Body of pancreas (tissue), 4 donors: ENCODE measurements around the gene ZNF804B. TPM values are rescaled to one million over a fixed set of nuclear protein-coding genes. Genes with fewer than 3 reads are reported as not detected.

Experiments used
- ATAC-seq: fragments of 150-250 bp; one replicate; pipeline ENCODE4 v1.9.1; 2016
- DNase-seq, 4 donors: peaks; one replicate each; pipeline ENCODE4 v3.0.0-alpha.2; 2019
- H3K27ac ChIP-seq, 4 donors: fragments of 200-600 bp; sonication (generic); 1 replicate in 3 of 4; 2 replicates in 1 of 4; pipeline versions ENCODE4 v1.5.1 to v1.6.1; 2016 to 2019; ENCODE audit warnings: mild to moderate bottlenecking in 1 of 4, mixed read lengths in 1 of 4, moderate library complexity in 1 of 4
- H3K27me3 ChIP-seq, 2 donors: fragments of 200-600 bp; sonication (generic); one replicate each; pipeline ENCODE4 v1.6.0; 2016; ENCODE audit warnings: mild to moderate bottlenecking in 1 of 2
- H3K36me3 ChIP-seq, 2 donors: fragments of 200-600 bp; sonication (generic); replicated peaks in 1 of 2; 2 replicates each; pipeline ENCODE4 v1.5.1; 2016; ENCODE audit warnings: low read depth in 2 of 2; ENCODE audit not compliant: insufficient read depth in 1 of 2
- H3K4me1 ChIP-seq: fragments of 200-600 bp; sonication (generic); one replicate; pipeline ENCODE4 v1.6.0; 2016
- H3K4me3 ChIP-seq, 2 donors: fragments of 200-600 bp; sonication (generic); 1 replicate in 1 of 2; 2 replicates in 1 of 2; pipeline ENCODE4 v1.5.1; 2016 to 2019
- H3K9me3 ChIP-seq, 3 donors: fragments of 200-600 bp; sonication (generic); 1 replicate in 2 of 3; 2 replicates in 1 of 3; pipeline ENCODE4 v1.5.1; 2016
- POLR2A ChIP-seq, 3 donors: fragments of 450-650 bp; IDR thresholded peaks; one replicate each; pipeline ENCODE4 v1.6.1; 2016; ENCODE audit warnings: antibody characterized with exemption in 3 of 3, mild to moderate bottlenecking in 2 of 3
- WGBS, 2 donors: methylation state at CpG; one replicate each; pipeline ENCODE4 v1.1.5; 2017; 5-methylcytosine and 5-hydroxymethylcytosine counted together
- intact Hi-C: fragments of 100-400 bp; cut with DNase I; formaldehyde crosslinking; loops from one replicate; pipeline ENCODE4 v1.15.1; 2023
- total RNA-seq, 2 donors: library from RNA; depleted of rRNA; stranded (reverse); fragments of >200 nt; gene quantifications; one replicate each; pipeline ENCODE4 v1.1.0, GENCODE V29; 2016
- TF ChIP-seq, protein P1 (sequence below), 7 experiments: fragments of 450-650 bp in 4 of 7; fragments of 200-600 bp in 3 of 7; sonication (generic) in 3 of 7; IDR thresholded peaks; one replicate each; pipeline ENCODE4 v1.5.1; 2016 to 2019; ENCODE audit warnings: antibody characterized with exemption in 7 of 7

Gene ZNF804B
- total RNA-seq, 2 donors from 2014 or later, result under 0.01 to 4.9 TPM

GRCh38 chr7:88845091-88845490, 85.6 kb downstream of the ZNF804B start:
- ATAC-seq, result no peak
- no peak for TF ChIP-seq POLR2A (IDR thresholded peaks at IDR 0.05)
- TF ChIP-seq, protein P1, sequence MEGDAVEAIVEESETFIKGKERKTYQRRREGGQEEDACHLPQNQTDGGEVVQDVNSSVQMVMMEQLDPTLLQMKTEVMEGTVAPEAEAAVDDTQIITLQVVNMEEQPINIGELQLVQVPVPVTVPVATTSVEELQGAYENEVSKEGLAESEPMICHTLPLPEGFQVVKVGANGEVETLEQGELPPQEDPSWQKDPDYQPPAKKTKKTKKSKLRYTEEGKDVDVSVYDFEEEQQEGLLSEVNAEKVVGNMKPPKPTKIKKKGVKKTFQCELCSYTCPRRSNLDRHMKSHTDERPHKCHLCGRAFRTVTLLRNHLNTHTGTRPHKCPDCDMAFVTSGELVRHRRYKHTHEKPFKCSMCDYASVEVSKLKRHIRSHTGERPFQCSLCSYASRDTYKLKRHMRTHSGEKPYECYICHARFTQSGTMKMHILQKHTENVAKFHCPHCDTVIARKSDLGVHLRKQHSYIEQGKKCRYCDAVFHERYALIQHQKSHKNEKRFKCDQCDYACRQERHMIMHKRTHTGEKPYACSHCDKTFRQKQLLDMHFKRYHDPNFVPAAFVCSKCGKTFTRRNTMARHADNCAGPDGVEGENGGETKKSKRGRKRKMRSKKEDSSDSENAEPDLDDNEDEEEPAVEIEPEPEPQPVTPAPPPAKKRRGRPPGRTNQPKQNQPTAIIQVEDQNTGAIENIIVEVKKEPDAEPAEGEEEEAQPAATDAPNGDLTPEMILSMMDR (IDR thresholded peaks at IDR 0.05), result no peak

DNA sequence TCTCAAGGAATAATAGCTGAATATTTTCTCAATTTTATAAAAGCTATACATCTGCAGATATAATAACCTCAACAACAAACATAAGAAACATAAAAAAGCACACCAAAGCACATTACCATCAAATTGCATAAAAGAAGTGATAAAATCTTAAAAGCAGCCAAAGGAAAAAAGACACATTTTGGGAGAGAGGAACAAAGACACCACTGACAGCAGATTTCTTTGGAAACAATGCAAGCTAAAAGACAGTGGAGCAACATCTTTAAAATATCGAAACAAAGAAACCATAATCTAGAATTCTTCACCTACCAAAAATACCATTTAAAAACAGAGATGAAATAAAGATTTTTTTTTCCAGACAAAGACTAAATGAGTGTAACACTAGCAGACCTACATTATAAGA, 91.7 kb downstream of the ZNF804B start:
- no peak for ATAC-seq

More at GRCh38 chr7:88845091-88845490, 85.6 kb downstream of the ZNF804B start:
- no peak for DNase-seq
- no peaks in the 10 kb centered on the region for H3K4me1 ChIP-seq
- H3K27me3 ChIP-seq, result no peaks in the 10 kb centered on the region
- H3K4me3 ChIP-seq, result no peak overlapping the region
- intact Hi-C loops, result no loop called here
- no peaks in the 10 kb centered on the region for H3K9me3 ChIP-seq
- no peak overlapping the region for H3K27ac ChIP-seq
- 82 to 89% methylated on average over 12 of the region's 12 CpGs for WGBS, 2 donors
- no peaks in the 10 kb centered on the region for H3K36me3 ChIP-seq

DNA sequence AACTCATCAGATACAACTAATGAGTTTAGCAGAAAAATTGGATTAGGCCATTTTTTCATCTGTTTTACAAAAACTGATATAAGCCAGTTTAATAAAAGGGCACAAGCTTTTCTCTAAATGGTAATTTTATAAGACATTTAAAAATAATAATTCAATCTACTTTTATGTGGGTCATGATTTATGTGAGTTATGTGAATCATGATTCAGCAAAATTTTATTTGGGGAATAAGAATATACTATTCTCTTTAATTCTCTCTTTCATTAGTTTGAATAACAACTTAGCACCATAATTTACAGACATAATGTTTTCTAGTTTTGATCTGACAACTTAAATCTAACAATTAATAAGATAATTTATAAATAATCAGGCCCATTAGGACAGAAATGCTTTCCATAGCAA, 99.8 kb downstream of the ZNF804B start:
- TF ChIP-seq, protein P1 (IDR thresholded peaks at IDR 0.05), result no peak
- no peak for TF ChIP-seq POLR2A (IDR thresholded peaks at IDR 0.05)
- intact Hi-C loops, result no loop called here

More for the DNA sequence above, 91.7 kb downstream of the ZNF804B start:
- H3K27ac ChIP-seq, result no peak overlapping the region
- no peak for DNase-seq
- no peaks in the 10 kb centered on the region for H3K27me3 ChIP-seq
- intact Hi-C loops, result no loop called here
- H3K36me3 ChIP-seq, result no peaks in the 10 kb centered on the region
- TF ChIP-seq, protein P1 (IDR thresholded peaks at IDR 0.05), result no peak
- TF ChIP-seq POLR2A (IDR thresholded peaks at IDR 0.05), result no peak
- H3K4me3 ChIP-seq, result no peak overlapping the region
- H3K9me3 ChIP-seq, result no peaks in the 10 kb centered on the region
- H3K4me1 ChIP-seq, result no peaks in the 10 kb centered on the region
- 85 to 86% methylated on average over 1 of the region's 1 CpG for WGBS, 2 donors

GRCh38 chr7:88866265-88866863, 106.9 kb downstream of the ZNF804B start:
- 49 to 59% methylated on average over 2 of the region's 2 CpGs for WGBS, 2 donors
- Histone ChIP-seq H3K9me3 (no peaks in the 10 kb centered on the region), H3K27me3 (no peaks in the 10 kb centered on the region), H3K4me1 (no peaks in the 10 kb centered on the region), H3K4me3 (no peak overlapping the region), H3K36me3 (no peaks in the 10 kb centered on the region), H3K27ac (no peak overlapping the region)
- ATAC-seq (no peak), DNase-seq (no peak)
- no peak for TF ChIP-seq POLR2A (IDR thresholded peaks at IDR 0.05)
- TF ChIP-seq, protein P1 (IDR thresholded peaks at IDR 0.05), result no peak
- intact Hi-C loops, result no loop called here

More for the DNA sequence above, 99.8 kb downstream of the ZNF804B start:
- no peak overlapping the region for H3K4me3 ChIP-seq
- ATAC-seq (no peak), DNase-seq (no peak)
- H3K27ac ChIP-seq, result no peak overlapping the region
- H3K4me1 ChIP-seq, result no peaks in the 10 kb centered on the region
- no peaks in the 10 kb centered on the region for H3K27me3 ChIP-seq
- no peaks in the 10 kb centered on the region for H3K9me3 ChIP-seq
- H3K36me3 ChIP-seq, result no peaks in the 10 kb centered on the region

DNA sequence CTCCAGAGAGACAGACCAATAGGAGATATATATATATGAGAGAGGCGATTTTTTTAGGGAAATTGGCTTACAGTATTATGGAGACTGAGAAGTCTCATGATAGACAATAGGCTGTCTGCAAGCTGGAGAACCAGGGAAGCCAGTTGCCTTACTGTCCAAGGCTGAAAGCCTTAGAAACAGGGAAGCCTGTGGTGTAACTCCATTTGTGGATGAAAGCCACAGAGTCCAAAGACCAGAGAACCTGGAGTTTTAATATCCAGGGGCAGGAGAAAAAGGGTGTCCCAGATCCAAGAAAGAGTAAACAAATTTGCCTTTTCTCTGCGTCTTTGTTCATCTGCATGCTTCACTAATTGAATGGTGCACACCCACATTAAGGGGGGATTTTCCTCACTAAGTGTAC, 107.7 kb downstream of the ZNF804B start:
- no peaks in the 10 kb centered on the region for H3K27me3 ChIP-seq
- no peaks in the 10 kb centered on the region for H3K36me3 ChIP-seq
- DNase-seq (no peak), ATAC-seq (no peak)
- no peaks in the 10 kb centered on the region for H3K4me1 ChIP-seq
- H3K4me3 ChIP-seq, result no peak overlapping the region
- intact Hi-C loops, result no loop called here
- no peak overlapping the region for H3K27ac ChIP-seq
- TF ChIP-seq POLR2A (IDR thresholded peaks at IDR 0.05), result no peak
- TF ChIP-seq, protein P1 (IDR thresholded peaks at IDR 0.05), result no peak
- no peaks in the 10 kb centered on the region for H3K9me3 ChIP-seq
- 66 to 75% methylated on average over 2 of the region's 2 CpGs for WGBS, 2 donors
